ENCODE measurements around the gene ABCA9.
"Not testable (repeated sequence)": the region's sequence is repeated elsewhere in the genome, so short reads cannot be mapped to it uniquely, and the experiment has no call there.

ABCA9 gene, protein sequence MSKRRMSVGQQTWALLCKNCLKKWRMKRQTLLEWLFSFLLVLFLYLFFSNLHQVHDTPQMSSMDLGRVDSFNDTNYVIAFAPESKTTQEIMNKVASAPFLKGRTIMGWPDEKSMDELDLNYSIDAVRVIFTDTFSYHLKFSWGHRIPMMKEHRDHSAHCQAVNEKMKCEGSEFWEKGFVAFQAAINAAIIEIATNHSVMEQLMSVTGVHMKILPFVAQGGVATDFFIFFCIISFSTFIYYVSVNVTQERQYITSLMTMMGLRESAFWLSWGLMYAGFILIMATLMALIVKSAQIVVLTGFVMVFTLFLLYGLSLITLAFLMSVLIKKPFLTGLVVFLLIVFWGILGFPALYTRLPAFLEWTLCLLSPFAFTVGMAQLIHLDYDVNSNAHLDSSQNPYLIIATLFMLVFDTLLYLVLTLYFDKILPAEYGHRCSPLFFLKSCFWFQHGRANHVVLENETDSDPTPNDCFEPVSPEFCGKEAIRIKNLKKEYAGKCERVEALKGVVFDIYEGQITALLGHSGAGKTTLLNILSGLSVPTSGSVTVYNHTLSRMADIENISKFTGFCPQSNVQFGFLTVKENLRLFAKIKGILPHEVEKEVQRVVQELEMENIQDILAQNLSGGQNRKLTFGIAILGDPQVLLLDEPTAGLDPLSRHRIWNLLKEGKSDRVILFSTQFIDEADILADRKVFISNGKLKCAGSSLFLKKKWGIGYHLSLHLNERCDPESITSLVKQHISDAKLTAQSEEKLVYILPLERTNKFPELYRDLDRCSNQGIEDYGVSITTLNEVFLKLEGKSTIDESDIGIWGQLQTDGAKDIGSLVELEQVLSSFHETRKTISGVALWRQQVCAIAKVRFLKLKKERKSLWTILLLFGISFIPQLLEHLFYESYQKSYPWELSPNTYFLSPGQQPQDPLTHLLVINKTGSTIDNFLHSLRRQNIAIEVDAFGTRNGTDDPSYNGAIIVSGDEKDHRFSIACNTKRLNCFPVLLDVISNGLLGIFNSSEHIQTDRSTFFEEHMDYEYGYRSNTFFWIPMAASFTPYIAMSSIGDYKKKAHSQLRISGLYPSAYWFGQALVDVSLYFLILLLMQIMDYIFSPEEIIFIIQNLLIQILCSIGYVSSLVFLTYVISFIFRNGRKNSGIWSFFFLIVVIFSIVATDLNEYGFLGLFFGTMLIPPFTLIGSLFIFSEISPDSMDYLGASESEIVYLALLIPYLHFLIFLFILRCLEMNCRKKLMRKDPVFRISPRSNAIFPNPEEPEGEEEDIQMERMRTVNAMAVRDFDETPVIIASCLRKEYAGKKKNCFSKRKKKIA (N-terminal part only)

GRCh38 chr17:69060822-69061221 lies at the start of gene ABCA9:
TSS of gene ABCA9 (minus strand) at chr17:69060927. CDS start at chr17:69051126, 9,801 bp downstream.
- no peak for DNase-seq (ENCODE audit: low spot score)

- no peak for DNase-seq (ENCODE audit: low spot score)
Observed at GRCh38 chr17:69105907-69106730, 45.4 kb upstream of the ABCA9 start.

GRCh38 chr17:69103557-69104233 lies 43.0 kb upstream of the ABCA9 start:
- DNase-seq (ENCODE audit: low spot score), result peak; percentile 4

- DNase-seq (ENCODE audit: low spot score), result no peak
Observed at GRCh38 chr17:69098625-69099024, 37.9 kb upstream of the ABCA9 start.

DNA sequence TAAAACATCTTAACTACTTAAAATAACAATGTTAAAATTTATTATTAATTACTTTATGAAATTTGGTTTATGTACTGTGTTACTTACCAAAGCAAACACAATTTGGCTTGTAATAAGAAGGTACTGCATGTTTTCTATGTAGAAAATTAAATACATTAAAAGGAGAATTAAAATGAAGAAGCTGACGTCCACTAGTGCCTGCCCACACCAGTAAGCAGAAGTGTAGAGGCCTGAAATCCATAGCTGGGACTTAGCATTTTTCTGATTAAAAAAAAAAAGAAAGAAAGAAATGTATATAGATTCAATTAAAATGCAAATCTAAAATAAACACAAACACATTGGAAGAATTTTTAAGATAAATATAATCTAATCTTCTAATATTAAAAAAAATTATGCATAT lies 35.8 kb upstream of the ABCA9 start:
- DNase-seq (ENCODE audit: low spot score), result no peak

DNA sequence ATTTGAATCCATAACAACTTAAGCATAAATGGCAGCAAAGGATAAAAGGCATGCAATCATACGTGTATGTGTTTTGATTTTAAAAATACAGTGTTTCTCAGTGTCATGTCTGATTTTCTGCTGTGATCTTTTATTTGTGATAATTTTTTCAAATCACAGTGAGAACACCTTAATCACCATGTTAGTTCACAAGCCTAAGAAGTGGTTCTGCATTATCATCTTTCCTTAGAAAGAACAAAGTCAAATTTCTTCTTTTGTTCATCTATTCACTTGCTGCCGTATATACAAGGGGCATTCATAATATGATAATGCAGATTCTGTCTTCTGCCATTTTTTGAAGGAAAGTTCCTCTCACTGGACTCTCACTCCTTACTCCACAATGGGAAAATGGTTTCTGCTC lies 33.3 kb upstream of the ABCA9 start:
- DNase-seq (ENCODE audit: low spot score), result no peak

- DNase-seq (ENCODE audit: low spot score), result peak; percentile 40
Observed at GRCh38 chr17:69093279-69093789, 32.6 kb upstream of the ABCA9 start.

DNA sequence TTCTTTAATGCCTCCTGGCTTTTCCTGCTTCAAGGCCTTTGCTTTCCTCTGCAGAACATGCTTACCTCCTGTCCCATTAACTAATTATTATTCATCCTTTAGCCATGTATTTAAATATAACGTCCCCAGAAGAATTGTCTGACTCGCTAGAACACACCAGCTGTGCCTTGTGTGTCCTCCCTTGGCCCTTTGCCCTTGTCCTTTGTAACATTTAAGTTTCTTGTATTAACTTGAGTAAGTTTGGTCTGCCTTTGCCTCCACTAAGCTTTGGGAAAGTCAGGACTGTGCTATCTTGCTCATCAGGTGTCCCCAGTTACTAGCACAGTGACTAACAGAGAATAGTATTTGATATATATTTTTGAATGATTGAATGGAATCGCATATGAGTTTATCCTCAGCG lies 29.6 kb upstream of the ABCA9 start:
- DNase-seq (ENCODE audit: low spot score), result no peak

GRCh38 chr17:69088643-69089200 lies 28.0 kb upstream of the ABCA9 start:
- DNase-seq (ENCODE audit: low spot score), result no peak

DNA sequence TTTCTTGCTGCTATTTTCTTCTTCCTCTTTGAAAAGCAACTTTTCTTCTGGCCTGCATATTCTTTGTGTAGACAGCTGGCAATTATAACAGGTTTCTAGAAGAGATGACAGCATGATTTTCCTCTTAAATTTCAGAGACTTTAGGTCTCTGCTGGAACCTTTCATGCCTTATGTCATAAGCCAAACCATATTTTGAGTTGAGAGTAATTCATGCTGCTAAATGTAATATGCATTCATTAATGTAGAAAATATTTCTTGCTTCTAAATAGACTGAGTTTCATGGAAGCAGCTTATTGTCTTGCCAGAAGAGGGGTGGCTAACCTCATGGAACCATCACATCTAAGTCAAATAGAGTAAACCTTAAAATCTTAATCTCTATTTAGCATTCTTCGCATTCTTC lies 25.9 kb upstream of the ABCA9 start:
- no peak for DNase-seq (ENCODE audit: low spot score)

- no peak for DNase-seq (ENCODE audit: low spot score)
Observed at GRCh38 chr17:69084911-69085310, 24.2 kb upstream of the ABCA9 start.

GRCh38 chr17:69082696-69083095 lies 22.0 kb upstream of the ABCA9 start:
- DNase-seq (ENCODE audit: low spot score), result no peak

GRCh38 chr17:69078864-69079263 lies 18.1 kb upstream of the ABCA9 start:
- no peak for DNase-seq (ENCODE audit: low spot score)

- DNase-seq (ENCODE audit: low spot score), result no peak
Observed at GRCh38 chr17:69075823-69076222, 15.1 kb upstream of the ABCA9 start.

- not testable (repeated sequence) for DNase-seq (ENCODE audit: low spot score)
Observed at GRCh38 chr17:69073392-69073791, 12.7 kb upstream of the ABCA9 start.

DNA sequence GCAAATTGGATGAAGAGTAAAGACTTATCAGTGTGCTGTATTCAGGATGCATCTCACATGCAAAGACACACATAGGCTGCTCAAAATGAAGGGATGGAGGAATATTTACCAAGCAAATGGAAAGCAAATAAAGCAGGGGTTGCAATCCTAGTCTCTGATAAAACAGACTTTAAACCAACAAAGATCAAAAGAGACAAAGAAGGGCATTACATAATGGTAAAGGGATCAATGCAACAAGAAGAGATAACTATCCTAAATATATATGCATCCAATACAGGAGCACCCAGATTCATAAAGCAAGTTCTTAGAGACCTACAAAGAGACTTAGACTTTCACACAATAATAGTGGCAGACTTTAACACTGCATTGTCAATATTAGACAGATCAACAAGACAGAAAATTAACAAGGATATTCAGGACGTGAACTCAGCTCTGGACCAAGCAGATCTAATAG lies 12.1 kb upstream of the ABCA9 start:
- DNase-seq (ENCODE audit: low spot score), result not testable (repeated sequence)

- not testable (repeated sequence) for DNase-seq (ENCODE audit: low spot score)
Observed at GRCh38 chr17:69071233-69071586, 10.5 kb upstream of the ABCA9 start.

- not testable (repeated sequence) for DNase-seq (ENCODE audit: low spot score)
Observed at GRCh38 chr17:69070378-69071232, 9.9 kb upstream of the ABCA9 start.

GRCh38 chr17:69069226-69069750 lies 8.6 kb upstream of the ABCA9 start:
- DNase-seq (ENCODE audit: low spot score), result no peak

All from hematopoietic multipotent progenitor cell treated with erythropoietin and hydrocortisone succinate and interleukin-3 and kit ligand, for 15 days (in vitro differentiated cells).